Hematopoietic multipotent progenitor cell treated with erythropoietin and hydrocortisone succinate and interleukin-3 and kit ligand, for 15 days (in vitro differentiated cells): Measurements from ENCODE around the gene CLEC11A.

ENCODE experiments used
- DNase-seq: peaks from one replicate; pipeline ENCODE4 v3.0.0-alpha.2; 2015; ENCODE audit warnings: low spot score

The CLEC11A gene

DNA sequence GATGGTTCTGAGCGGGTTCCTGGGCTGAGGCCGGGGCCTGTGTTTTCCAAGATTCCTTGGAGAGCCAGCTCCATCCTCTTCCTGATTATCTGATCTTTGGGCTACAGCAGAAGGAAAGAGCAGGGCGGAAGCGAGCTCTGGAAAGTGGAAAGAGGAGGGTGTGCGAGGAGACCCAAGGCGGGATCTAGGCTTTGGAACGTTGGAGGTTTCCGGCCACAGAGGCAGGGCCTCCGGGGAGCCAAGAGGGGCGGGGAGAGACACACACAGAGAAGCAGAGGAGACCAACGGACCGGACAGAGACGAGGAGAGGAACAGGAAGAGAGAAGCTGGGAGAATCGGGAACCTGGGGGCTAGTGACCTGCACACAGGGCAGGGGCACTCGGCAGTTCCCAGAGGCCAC, at the start of gene CLEC11A:
Gene CLEC11A, plus strand, starts transcription at position 296 of the 400 bp plus-strand sequence. CDS start 162 bp downstream, outside the sequence.
- no peak for DNase-seq

DNA sequence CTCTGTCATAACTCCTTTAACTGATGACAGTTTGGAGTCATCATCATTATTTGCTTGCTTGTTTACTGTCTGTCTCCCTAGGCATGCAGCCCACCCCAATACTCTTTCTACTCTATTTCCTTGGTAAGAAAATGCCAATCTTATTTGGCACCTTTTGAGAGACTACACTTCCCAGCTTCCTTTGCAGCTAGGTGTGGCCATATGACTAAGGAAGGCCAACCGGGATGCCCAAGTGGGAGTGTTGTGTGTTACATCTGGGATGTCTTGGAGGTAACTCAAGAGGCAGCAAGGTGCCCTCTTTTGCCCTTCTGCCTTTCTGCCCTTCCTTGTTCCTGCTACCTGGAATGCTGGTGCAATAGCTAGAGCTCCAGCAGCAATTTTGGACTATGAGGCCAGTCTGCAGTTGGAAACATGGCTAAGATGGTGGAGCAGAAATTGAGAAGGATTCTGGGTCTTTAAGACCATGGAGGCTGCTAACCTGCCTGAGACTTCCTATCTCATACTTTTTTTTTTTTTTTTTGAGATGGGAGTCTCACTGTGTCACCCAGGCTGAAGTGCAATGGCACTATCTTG, 46.5 kb upstream of the CLEC11A start:
- no peak for DNase-seq

DNA sequence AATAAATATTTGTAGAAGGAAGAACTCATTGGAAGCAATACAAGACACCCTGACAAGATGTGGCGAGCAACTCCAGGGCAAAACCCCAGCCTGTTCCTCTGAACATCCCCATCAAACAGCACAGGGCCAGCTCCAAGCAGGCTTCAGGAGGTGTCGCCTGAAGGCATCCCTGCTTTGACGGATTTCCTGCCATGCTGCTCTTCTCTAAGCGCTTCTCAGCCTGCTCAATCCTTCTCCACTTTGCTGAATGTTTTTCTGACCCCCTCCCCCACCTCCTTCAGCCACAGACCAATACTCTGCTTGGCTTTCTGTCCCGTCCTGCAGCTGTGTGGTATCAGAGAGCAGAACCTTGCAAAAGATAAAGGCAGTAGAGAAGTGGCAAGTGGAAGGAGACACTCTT, 45.5 kb upstream of the CLEC11A start:
- DNase-seq = no peak

- DNase-seq = no peak
Measured at GRCh38 chr19:50678323-50678722, 44.8 kb upstream of the CLEC11A start.

GRCh38 chr19:50679177-50680125, 43.7 kb upstream of the CLEC11A start:
- DNase-seq = peak; percentile 81

DNA sequence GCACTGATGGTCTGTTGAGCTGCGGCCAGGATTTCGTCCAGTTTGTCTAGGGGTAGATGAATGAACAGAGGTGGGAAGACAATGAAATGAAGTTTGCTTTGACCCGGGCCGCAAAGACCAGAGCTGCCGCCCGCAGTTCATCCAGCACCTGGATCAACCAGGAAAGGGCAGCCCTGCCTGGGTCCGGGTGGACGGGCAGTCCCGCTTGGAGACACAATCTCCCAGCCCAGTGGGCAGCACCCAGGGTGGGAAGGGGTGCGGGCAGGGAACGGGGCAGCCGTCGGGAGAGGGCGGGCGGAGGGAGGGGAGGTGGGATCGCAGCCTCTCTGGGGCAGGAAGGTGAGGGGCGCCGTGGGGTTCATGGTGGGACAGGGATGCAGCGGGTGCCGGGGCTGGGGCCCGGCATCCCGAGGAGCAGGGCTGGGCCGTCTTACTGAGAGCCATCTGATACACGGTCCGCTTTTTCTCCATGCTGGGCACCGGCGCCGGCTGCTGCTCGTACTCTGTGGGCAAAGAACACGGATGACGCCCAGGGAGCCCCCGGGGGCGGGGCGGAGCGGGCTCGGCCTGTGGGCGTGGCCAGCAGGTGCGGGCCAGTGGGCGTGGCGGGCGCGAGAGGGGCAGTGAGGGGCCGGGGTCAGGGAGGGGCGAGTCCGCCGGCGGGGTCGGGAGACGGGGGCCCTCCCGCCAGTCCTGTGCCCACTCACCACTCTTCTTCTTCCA, 36.7 kb upstream of the CLEC11A start:
- no peak for DNase-seq

- no peak for DNase-seq
Measured at GRCh38 chr19:50688766-50689165, 34.4 kb upstream of the CLEC11A start.

DNA sequence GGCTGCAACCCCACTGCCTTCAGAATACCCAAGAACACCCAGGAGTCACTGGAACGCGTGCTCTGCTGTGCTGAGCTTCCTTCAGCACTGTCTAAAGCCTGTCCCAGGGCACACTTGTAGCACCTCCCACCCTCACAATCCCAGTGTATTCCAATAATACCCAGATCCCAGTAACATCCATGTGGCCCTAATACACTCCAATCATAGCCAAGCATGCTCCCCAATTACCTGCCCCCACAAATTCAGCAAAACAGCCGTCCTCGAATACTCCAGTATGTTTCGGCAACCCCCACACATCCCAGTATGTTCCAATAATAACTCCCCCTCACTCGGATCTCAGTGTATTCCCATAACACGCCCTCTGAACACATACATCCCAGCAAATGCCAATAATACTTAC, 32.7 kb upstream of the CLEC11A start:
- DNase-seq = no peak

GRCh38 chr19:50693064-50693975, 29.8 kb upstream of the CLEC11A start:
- no peak for DNase-seq

DNA sequence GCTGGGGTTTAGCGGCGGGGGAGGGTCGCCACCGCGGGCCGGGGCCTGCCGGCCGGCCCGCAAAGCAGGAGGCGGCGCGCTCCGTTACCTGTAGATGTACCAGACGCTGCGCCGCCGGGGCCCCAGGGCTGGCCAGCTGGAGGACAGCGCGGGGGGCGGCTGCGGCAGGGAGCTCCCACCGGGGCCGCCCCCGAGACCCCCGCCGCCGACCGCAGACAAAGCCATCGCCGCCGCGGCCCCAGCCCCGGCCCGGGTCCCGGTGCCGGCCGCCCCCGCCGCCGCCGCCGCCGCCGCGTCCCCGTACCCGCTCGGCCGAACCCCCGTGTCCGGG, 28.4 kb upstream of the CLEC11A start:
- DNase-seq = no peak

DNA sequence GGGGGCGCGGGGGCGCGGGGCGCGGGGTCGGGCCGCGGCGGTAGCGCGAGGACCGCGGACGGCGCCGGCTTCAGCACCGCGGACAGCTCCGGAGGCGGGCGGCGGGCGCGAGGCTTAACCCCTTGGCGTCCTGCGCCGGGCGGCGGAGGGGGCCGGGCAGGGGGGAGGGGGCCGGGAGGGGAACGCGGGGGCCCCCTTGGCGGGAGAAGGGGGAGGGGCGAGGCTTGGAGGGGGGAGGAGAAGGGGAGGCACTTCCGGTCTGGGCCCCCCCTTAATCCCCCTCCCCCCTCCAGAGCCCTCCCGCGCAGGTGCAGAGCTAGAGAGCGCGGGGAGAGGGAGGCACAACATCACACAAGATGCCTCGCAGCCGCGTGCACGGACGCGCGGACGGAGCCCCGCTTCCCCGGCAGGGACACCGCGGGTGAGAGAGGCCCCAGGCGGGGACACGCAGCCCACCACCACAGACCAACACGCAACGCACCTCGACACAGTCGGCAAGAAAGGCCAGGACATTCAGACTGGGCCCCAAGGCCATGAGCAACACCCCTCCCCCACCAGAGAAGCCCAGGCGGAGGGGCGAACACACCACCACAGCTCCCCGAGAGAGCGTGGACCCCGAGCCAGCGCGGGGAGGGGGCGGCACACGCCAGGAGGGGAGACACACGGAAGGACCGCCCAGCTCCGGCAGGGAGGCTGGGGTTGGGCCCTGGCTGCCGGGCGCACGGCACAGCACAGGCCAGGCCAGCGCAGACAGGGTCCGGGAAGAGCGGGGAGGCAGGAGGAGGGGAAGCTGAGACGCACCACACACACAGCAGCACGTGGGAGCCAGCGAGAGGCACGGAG, 27.7 kb upstream of the CLEC11A start:
- no peak for DNase-seq

GRCh38 chr19:50696094-50696483, 27.1 kb upstream of the CLEC11A start:
- no peak for DNase-seq

DNA sequence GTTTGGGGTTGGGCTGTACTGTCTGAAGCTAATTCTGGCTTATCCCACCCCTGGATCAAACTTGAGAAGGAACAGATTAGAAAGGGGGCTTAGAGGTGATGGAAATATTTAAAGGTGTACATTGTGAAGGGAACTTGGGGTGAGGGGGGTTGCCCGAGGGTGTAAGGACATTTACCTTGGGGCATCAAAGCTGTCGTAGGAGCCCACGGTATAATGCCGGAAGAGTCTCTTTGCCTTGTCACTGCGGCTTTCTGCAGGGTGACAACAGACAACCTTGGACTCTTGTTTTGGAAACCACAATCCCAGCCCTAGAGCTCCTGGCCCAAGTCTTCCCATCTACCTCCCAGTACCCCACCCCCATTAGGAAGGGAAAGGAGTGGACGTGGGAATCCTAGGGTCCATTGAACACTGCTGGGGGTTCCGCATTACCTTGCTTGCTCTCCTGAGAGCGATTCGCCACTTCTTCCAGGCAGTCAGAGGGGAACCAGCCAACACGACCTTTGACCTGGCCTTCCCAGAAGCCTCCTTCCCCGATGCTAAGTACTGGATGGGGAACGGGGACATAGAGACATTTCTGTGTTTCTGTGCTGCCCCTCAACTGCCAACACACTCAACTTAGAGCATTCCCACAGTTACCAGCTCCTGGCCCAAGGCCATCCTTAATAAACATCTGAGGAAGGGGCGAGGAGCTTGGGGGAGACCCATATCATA, 25.6 kb upstream of the CLEC11A start:
- no peak for DNase-seq

DNA sequence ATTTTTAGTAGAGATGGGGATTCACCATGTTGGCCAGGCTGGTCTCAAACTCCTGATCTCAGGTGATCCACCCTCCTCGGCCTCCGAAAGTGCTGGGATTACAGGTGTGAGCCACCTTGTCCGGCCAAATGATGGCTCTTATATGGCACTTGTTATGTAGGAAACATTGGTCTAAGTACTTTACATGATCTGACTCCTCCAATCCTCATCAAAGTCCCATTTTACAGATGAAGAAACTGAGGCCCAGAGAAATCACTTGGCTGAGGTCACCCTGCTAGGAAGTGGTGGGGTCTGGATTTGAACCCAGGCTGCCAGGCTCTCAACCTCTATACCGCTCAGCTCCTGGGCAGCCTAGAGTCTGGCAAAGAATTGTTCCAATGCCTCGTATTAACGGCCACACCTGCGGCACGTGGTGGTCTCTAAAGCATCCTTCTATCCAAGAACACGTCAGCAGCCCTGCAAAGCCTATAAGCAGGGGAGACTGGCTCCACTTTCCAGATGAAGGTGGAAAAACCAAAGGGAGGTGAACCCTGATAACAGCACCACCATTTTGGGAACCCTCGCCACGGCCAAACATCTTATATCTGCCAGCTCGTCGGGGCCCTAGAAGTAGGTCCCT, 21.7 kb upstream of the CLEC11A start:
- no peak for DNase-seq

- no peak for DNase-seq
Measured at GRCh38 chr19:50702158-50702870, 20.9 kb upstream of the CLEC11A start.

GRCh38 chr19:50702871-50703829, 20.0 kb upstream of the CLEC11A start:
- no peak for DNase-seq

DNA sequence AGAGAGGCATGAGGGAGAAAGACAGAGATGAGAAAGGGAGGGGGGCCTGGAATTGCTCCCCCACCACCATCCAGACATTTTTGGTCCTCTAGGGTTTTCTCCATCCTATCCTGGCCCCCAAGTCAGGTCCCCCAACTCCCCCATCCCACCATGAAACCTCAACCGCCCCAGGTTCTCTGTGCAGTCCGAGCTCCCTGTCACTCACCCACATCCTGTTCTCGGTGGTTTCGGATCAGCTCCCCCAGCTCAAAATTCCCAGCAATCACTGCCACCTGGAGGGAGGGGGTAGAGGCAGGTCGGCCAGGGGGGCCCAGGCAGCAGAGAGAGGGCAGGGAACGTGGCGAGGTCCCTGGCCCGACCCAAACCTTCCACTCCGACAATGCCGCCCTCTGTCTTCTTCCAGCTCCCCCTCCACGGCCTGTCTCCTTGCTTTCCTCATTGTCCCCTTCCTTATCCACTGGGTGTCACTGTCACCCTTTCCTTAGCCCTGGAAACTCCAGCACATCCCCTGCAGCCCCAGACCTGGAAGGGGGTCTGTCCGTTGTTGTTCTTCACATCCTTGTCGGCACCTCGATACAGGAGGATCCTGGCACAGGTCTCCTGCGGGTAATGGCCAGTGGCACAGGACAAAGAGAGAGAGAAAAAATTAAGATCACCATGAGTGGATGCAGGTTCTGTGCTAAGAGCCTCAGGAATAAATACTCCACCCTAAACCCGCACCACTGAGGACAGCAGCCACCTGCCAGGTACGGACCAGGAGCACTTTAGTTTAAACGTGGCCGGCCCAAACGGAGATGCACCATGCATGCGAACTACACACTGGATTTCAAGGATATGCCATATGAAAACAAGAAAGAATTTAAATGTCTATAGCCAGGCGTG, 19.0 kb upstream of the CLEC11A start:
- no peak for DNase-seq
